Loucy (cell line): ENCODE results near the gene PPP1R15B.

ENCODE experiments used
- H2AFZ ChIP-seq: fragments of 200-600 bp; sonication (generic); 2 replicates; pipeline ENCODE4 v1.6.0; 2016; ENCODE audit warnings: antibody characterized with exemption, mild to moderate bottlenecking, low read length, moderate library complexity
- H3F3A ChIP-seq: fragments of 200-600 bp; 2 replicates; pipeline ENCODE4 v1.6.0; 2016; ENCODE audit warnings: antibody characterized with exemption, low read depth, mild to moderate bottlenecking
- H3K27me3 ChIP-seq: fragments of 200-600 bp; sonication (generic); 2 replicates; pipeline ENCODE4 v1.6.1; 2014; ENCODE audit warnings: low read length, mild to moderate bottlenecking; ENCODE audit not compliant: insufficient read depth, poor library complexity, severe bottlenecking
- H3K36me3 ChIP-seq: fragments of 200-600 bp; sonication (generic); 2 replicates; pipeline ENCODE4 v1.6.1; 2016; ENCODE audit warnings: low read length; ENCODE audit not compliant: insufficient read depth
- H3K4me1 ChIP-seq: fragments of 200-600 bp; sonication (generic); 2 replicates; pipeline ENCODE4 v1.5.1; 2014; ENCODE audit warnings: low read length, mild to moderate bottlenecking; ENCODE audit not compliant: insufficient read depth, poor library complexity, severe bottlenecking
- H3K4me2 ChIP-seq: fragments of 200-600 bp; sonication (generic); 2 replicates; pipeline ENCODE4 v1.6.0; 2014; ENCODE audit warnings: antibody characterized with exemption, low read length, low read depth, mild to moderate bottlenecking; ENCODE audit not compliant: poor library complexity, severe bottlenecking
- H3K4me3 ChIP-seq: fragments of 200-600 bp; sonication (generic); 2 replicates; pipeline ENCODE4 v1.5.1; 2014; ENCODE audit warnings: low read length, mild to moderate bottlenecking, mixed read lengths; ENCODE audit not compliant: poor library complexity, severe bottlenecking
- H3K79me2 ChIP-seq: fragments of 200-600 bp; sonication (generic); 2 replicates; pipeline ENCODE4 v1.6.1; 2014; ENCODE audit warnings: low read length; ENCODE audit not compliant: insufficient read depth
- H3K9ac ChIP-seq: fragments of 200-600 bp; sonication (generic); 2 replicates; pipeline ENCODE4 v1.6.0; 2014; ENCODE audit warnings: mild to moderate bottlenecking, low read depth, low read length, moderate library complexity; ENCODE audit not compliant: poor library complexity, severe bottlenecking
- H3K9me2 ChIP-seq: fragments of 200-600 bp; sonication (generic); replicated peaks from 2 replicates; pipeline ENCODE4 v1.6.1; 2016; ENCODE audit warnings: low read depth, low read length, mixed read lengths
- H3K9me3 ChIP-seq: fragments of 200-600 bp; sonication (generic); 2 replicates; pipeline ENCODE4 v1.6.1; 2014; ENCODE audit warnings: mild to moderate bottlenecking, antibody characterized with exemption, low read length, low read depth; ENCODE audit not compliant: insufficient read depth
- H4K20me1 ChIP-seq: fragments of 200-600 bp; sonication (generic); 2 replicates; pipeline ENCODE4 v1.6.0; 2014; ENCODE audit warnings: antibody characterized with exemption, low read length, mild to moderate bottlenecking; ENCODE audit not compliant: insufficient read depth, poor library complexity, severe bottlenecking
- EZH2phosphoT487 ChIP-seq: fragments of 200-600 bp; IDR thresholded peaks from 2 replicates; pipeline ENCODE4 v1.6.1; 2018; ENCODE audit warnings: antibody characterized with exemption, mild to moderate bottlenecking, moderate library complexity, borderline replicate concordance
- TF ChIP-seq, protein P1 (sequence below): fragments of 200-600 bp; sonication (generic); conservative IDR thresholded peaks from 2 replicates; pipeline ENCODE4 v1.5.1; 2014; ENCODE audit warnings: mild to moderate bottlenecking, antibody characterized with exemption, low read length

The PPP1R15B gene

DNA sequence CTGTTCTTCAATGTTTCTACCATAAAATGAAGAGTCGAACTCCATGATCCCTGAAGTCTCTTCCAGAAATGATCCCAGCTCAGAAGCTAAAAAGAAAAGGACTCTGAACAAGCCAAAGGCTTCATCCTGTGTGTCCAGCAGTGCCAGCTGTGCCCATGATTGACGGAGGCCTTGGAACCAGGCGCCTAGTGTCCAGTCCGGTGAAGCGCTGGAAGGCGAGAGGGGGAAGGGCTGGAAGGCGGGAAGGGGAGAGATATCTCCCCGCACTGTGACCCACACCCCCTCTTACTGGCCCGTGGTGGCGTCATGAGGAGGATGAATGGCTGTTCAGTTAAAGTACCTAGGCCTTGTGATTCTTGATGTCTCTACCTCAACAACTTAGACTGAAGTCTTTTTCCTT is 41.4 kb downstream of the PPP1R15B start:
- Histone ChIP-seq H3F3A (no peaks in the 10 kb centered on the region), H3K9me3 (no peaks in the 10 kb centered on the region), H4K20me1 (no peaks in the 10 kb centered on the region), H3K36me3 (no peaks in the 10 kb centered on the region), H3K4me1 (no peaks in the 10 kb centered on the region), H3K4me3 (no peak overlapping the region), H3K4me2 (no peak overlapping the region), H3K79me2 (no peaks in the 10 kb centered on the region), H3K27me3 (no peaks in the 10 kb centered on the region), H3K9me2 (no peaks in the 10 kb centered on the region), H3K9ac (no peak overlapping the region), H2AFZ (no peak overlapping the region)
- TF ChIP-seq, protein P1, sequence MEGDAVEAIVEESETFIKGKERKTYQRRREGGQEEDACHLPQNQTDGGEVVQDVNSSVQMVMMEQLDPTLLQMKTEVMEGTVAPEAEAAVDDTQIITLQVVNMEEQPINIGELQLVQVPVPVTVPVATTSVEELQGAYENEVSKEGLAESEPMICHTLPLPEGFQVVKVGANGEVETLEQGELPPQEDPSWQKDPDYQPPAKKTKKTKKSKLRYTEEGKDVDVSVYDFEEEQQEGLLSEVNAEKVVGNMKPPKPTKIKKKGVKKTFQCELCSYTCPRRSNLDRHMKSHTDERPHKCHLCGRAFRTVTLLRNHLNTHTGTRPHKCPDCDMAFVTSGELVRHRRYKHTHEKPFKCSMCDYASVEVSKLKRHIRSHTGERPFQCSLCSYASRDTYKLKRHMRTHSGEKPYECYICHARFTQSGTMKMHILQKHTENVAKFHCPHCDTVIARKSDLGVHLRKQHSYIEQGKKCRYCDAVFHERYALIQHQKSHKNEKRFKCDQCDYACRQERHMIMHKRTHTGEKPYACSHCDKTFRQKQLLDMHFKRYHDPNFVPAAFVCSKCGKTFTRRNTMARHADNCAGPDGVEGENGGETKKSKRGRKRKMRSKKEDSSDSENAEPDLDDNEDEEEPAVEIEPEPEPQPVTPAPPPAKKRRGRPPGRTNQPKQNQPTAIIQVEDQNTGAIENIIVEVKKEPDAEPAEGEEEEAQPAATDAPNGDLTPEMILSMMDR, result no peak
- no peak for TF ChIP-seq EZH2phosphoT487

DNA sequence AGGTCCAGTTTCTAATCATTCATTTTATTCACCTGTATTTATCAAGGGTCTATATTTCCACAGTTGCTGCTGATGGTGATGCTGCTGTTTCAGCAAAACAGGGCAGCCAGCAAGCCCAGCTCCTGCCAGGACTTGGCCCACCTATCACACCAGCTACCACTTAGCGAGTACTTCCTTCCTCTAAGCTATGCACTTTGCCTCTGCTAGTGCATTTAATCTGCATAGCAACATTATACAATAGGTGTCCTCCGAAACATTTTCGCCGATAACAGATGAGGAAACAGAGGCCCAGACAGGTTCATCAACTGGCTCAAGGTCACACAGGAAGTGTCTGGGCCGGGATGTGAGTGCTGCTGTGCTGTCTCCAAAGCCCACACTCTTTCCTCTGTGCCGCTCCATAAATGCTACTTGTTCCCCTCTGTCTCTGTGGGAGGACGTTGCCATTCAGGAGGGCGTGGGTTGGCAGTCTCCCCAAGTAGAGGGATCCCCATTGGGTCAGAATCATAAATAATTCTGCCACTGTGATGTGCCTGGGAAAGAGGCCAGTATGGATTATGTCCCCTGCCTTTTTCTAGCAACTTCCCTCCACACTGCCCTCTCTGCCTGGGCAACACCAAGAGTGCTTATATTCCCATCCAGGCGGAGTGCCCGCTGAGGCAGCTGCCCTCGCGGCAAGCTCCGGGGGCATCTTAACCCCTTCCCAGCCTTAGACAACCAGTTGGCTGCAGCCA is 42.5 kb downstream of the PPP1R15B start:
- H4K20me1 ChIP-seq, result no peaks in the 10 kb centered on the region
- H3K27me3 ChIP-seq, result no peaks in the 10 kb centered on the region
- H3F3A ChIP-seq, result no peaks in the 10 kb centered on the region
- TF ChIP-seq, protein P1, result no peak
- no peak for TF ChIP-seq EZH2phosphoT487
- no peaks in the 10 kb centered on the region for H3K9me3 ChIP-seq
- no peak overlapping the region for H2AFZ ChIP-seq
- no peaks in the 10 kb centered on the region for H3K79me2 ChIP-seq
- H3K4me3 ChIP-seq, result no peak overlapping the region
- no peaks in the 10 kb centered on the region for H3K36me3 ChIP-seq
- no peaks in the 10 kb centered on the region for H3K9me2 ChIP-seq
- no peak overlapping the region for H3K9ac ChIP-seq
- H3K4me2 ChIP-seq, result no peak overlapping the region
- H3K4me1 ChIP-seq, result peaks cover under 1% of the 10 kb centered on the region

DNA sequence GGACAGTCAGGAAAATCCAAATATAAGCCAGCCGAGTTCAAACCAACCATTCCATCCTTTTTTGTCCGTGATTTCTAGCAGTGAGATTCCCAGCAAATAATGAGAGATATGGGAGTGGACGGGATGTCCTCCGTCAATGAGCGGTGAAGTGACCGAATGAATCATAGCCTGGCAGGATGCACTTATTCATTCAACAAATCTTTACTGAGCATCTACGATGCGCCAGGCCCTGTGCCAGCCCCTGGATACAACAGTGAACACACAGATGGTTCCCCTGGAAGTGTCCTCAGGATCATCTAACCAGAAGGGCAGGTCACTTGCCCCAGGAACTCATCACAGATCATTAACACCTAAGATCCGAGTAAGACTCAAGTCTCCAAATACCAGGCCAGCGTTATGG is 43.7 kb downstream of the PPP1R15B start:
- no peak overlapping the region for H3K9ac ChIP-seq
- TF ChIP-seq, protein P1, result no peak
- TF ChIP-seq EZH2phosphoT487, result no peak
- H3K79me2 ChIP-seq, result no peaks in the 10 kb centered on the region
- no peak overlapping the region for H2AFZ ChIP-seq
- no peaks in the 10 kb centered on the region for H3K27me3 ChIP-seq
- H3K9me2 ChIP-seq, result no peaks in the 10 kb centered on the region
- no peaks in the 10 kb centered on the region for H3K9me3 ChIP-seq
- no peak overlapping the region for H3K4me3 ChIP-seq
- no peaks in the 10 kb centered on the region for H3F3A ChIP-seq
- no peaks in the 10 kb centered on the region for H3K36me3 ChIP-seq
- H3K4me1 ChIP-seq, result peaks cover 12% of the 10 kb centered on the region
- no peak overlapping the region for H3K4me2 ChIP-seq
- H4K20me1 ChIP-seq, result no peaks in the 10 kb centered on the region
